Activated T-cell treated with anti-CD3 and anti-CD28 coated beads, Interleukin-2, amount 50 U/mL, for 72 hours (primary cell): ENCODE data around the gene SRGAP1. TPM values are rescaled to one million over a fixed set of nuclear protein-coding genes. Genes with fewer than 3 reads are reported as not detected.

ENCODE experiments used
- ATAC-seq, 2 donors: fragments of 150-1000 bp; cut with Tn5 transposase; replicated peaks in 1 of 2; 2 replicates each; pipeline ENCODE4 v1.10.0; 2021; ENCODE audit warnings: moderate library complexity in 2 of 2, mild to moderate bottlenecking in 1 of 2
- DNase-seq, 2 donors: peaks; one replicate each; pipeline ENCODE4 v3.0.0; 2021 to 2022; ENCODE audit warnings: mixed read lengths in 1 of 2
- H3K27ac Mint-ChIP-seq: one replicate; pipeline ENCODE4 v1.8.0; 2022; ENCODE audit warnings: mild to moderate bottlenecking, moderate library complexity, mixed read lengths
- H3K27me3 Mint-ChIP-seq: one replicate; pipeline ENCODE4 v1.8.0; 2022; ENCODE audit warnings: low read depth, mixed read lengths
- H3K36me3 Mint-ChIP-seq, 2 donors: one replicate each; pipeline ENCODE4 v1.8.0; 2022; ENCODE audit warnings: mixed read lengths in 2 of 2, mild to moderate bottlenecking in 1 of 2; ENCODE audit not compliant: insufficient read depth in 2 of 2
- H3K4me1 Mint-ChIP-seq: one replicate; pipeline ENCODE4 v1.8.0; 2022; ENCODE audit warnings: low read depth, mixed read lengths
- H3K4me3 Mint-ChIP-seq, 2 donors: one replicate each; pipeline ENCODE4 v1.8.0; 2022; ENCODE audit warnings: mild to moderate bottlenecking in 2 of 2, mixed read lengths in 2 of 2, moderate library complexity in 2 of 2
- H3K9me3 Mint-ChIP-seq, 2 donors: one replicate each; pipeline ENCODE4 v1.8.0; 2022; ENCODE audit warnings: mixed read lengths in 2 of 2
- total RNA-seq, 2 donors: library from RNA; stranded (reverse); gene quantifications; one replicate each; pipeline ENCODE4 v1.2.3, GENCODE V29; 2022

The SRGAP1 gene
- total RNA-seq, 2 donors from 2014 or later = 0.02 to 0.19 TPM

DNA sequence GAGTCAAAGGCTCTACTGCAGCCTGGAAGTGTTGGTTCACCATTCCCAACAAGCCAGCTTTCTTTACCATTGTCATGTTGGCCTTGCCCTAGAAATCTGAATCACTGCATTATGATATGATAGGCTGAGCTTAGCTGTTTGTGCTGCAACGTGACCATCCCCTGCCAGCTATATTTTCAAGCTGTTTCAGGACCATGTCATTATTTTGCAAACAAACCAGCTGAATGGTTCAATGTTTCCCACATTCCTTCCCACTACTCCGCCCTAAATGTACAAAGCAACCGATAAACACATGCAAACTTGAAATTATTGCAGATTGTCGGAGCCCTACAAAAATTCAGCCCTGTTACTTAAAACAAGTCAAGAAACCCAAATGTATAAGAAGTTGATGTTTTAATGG is 241.5 kb downstream of the SRGAP1 start:
- DNase-seq (no peak), ATAC-seq (no peak)
- H3K9me3 Mint-ChIP-seq = no peaks in the 10 kb centered on the region
- H3K36me3 Mint-ChIP-seq = no peaks in the 10 kb centered on the region
- H3K4me3 Mint-ChIP-seq = no peak overlapping the region
- H3K4me1 Mint-ChIP-seq = no peaks in the 10 kb centered on the region
- no peak overlapping the region for H3K27ac Mint-ChIP-seq
- H3K27me3 Mint-ChIP-seq = peaks cover 18% of the 10 kb centered on the region

DNA sequence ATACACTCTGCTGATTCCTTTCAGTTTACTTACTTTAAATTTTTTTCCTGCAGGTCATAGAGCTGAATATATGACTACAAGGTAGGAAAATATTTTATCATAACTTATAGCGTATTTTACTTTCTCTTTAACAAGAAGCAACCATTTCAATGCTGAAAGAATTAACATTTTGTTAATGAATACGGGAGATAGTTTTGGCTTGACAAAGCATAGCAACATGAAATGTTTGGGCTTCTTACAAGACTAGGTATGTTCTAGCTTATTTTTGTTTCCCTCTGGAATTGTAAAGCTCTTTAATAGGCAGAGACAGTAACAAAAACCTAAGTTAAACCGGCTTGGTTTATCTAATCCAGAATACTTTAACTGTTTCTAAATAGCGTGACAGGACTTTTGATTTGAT is 242.4 kb downstream of the SRGAP1 start:
- H3K4me3 Mint-ChIP-seq = no peak overlapping the region
- ATAC-seq (no peak), DNase-seq (no peak)
- no peaks in the 10 kb centered on the region for H3K4me1 Mint-ChIP-seq
- H3K9me3 Mint-ChIP-seq = no peaks in the 10 kb centered on the region
- no peak overlapping the region for H3K27ac Mint-ChIP-seq
- H3K27me3 Mint-ChIP-seq = peaks cover 18% of the 10 kb centered on the region
- no peaks in the 10 kb centered on the region for H3K36me3 Mint-ChIP-seq

DNA sequence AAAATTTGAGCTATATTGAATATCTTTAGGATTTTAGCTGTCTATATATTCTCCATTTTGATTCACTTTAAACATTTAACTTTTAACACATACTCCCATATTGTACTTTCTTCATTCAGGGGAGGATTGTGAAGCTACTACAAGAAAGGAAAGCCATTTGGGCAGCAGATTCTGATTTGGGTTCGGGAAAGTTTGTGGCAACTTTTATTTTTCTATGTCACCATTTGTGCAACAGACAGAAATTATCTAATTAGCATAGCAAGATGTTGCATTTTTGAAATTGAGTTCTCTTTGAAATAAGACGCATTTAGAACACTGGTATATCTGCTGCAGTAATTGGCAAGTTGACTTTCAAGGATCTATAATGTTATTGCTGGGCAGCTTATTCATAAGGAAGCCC is 243.3 kb downstream of the SRGAP1 start:
- ATAC-seq (no peak), DNase-seq (no peak)
- no peaks in the 10 kb centered on the region for H3K9me3 Mint-ChIP-seq
- H3K4me1 Mint-ChIP-seq = no peaks in the 10 kb centered on the region
- no peaks in the 10 kb centered on the region for H3K36me3 Mint-ChIP-seq
- peaks cover 18% of the 10 kb centered on the region for H3K27me3 Mint-ChIP-seq
- H3K4me3 Mint-ChIP-seq = no peak overlapping the region
- no peak overlapping the region for H3K27ac Mint-ChIP-seq

DNA sequence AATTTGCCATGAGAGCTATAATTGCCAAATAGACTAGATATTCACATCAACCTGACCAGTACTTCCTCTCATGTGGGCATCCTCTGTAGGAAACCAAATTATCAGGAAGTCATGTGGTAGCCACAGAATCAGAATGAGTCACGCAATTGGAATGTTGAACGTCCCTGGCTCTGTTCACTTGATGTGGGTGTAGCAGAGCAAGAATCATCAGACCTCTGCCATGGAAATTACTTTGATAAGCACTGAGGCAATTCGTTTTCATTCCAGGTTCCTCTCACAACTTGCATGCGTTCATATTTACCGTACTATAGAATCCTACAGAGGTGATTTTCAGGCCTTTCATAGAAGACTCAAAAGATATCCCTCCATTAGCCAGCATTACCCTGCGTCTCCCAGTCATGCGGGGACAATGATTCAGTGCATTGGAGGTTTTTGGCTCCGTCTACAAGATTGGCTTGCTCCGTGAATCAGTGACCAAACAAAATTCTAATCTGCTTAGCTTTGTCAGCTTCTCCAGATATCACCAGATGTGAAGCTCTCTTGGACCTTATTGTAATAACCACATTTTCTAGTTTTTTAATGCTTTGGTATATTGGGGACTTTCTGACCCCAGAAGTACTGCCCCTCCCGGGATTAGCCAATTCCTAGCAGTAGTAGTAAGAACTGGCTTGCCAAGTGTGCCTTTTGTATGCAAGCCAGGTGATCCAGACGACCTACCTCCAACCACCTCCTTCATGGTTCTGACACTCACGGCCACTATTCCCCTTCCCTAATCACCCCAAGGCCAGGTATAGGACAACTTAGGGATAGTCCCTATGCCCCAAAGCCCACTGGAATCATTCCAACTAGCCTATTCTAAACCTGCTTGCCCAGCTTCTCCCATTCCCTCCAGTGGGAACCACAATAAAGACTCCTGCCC is 244.2 kb downstream of the SRGAP1 start:
- ATAC-seq (no peak), DNase-seq (no peak)
- no peak overlapping the region for H3K27ac Mint-ChIP-seq
- no peaks in the 10 kb centered on the region for H3K9me3 Mint-ChIP-seq
- peaks cover 18% of the 10 kb centered on the region for H3K27me3 Mint-ChIP-seq
- no peak overlapping the region for H3K4me3 Mint-ChIP-seq
- no peaks in the 10 kb centered on the region for H3K36me3 Mint-ChIP-seq
- H3K4me1 Mint-ChIP-seq = no peaks in the 10 kb centered on the region

DNA sequence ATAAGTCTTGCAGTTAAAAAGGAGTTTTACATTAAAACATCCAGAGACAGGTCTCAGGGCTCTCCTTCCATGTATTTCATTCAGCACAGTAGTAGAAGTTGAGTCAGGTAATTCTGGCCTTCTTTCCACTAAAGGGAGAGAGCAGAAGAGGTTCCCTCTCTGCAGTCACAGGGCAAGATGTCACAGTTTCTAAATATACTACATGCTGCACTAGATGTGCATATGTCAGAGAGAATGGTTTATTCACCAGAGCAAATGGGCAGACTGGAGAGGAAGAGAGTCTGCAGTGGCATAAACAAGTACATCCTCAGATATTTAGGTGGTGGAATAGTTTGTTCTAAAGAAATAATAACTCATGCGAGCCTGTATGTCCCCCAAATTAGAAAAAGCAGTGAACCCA is 245.5 kb downstream of the SRGAP1 start:
- no peak overlapping the region for H3K4me3 Mint-ChIP-seq
- no peaks in the 10 kb centered on the region for H3K4me1 Mint-ChIP-seq
- H3K27ac Mint-ChIP-seq = no peak overlapping the region
- DNase-seq (no peak), ATAC-seq (no peak)
- H3K9me3 Mint-ChIP-seq = no peaks in the 10 kb centered on the region
- H3K27me3 Mint-ChIP-seq = peaks cover 18% of the 10 kb centered on the region
- no peaks in the 10 kb centered on the region for H3K36me3 Mint-ChIP-seq

DNA sequence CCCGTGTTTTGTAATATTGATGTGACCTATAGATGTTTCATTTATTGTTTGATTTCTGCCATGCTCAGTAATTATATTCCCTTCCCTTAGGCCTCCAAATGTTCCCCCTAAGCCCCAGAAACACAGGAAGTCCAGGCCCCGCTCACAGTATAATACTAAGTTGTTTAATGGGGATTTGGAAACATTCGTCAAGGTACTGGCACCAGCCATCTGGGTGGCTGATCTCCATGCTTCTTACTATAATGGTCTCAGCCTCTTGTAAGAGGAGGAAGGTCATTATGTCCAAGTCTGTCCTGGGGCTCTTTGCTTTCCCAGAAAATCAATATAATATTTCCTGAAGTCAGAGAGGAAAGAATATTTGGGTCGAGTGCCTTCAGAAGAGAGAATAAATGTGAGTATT is 246.7 kb downstream of the SRGAP1 start:
- H3K36me3 Mint-ChIP-seq = no peaks in the 10 kb centered on the region
- no peaks in the 10 kb centered on the region for H3K4me1 Mint-ChIP-seq
- H3K9me3 Mint-ChIP-seq = no peaks in the 10 kb centered on the region
- DNase-seq = no peak
- H3K27ac Mint-ChIP-seq = no peak overlapping the region
- H3K27me3 Mint-ChIP-seq = peaks cover 11% of the 10 kb centered on the region
- H3K4me3 Mint-ChIP-seq = no peak overlapping the region
- ATAC-seq = no peak

DNA sequence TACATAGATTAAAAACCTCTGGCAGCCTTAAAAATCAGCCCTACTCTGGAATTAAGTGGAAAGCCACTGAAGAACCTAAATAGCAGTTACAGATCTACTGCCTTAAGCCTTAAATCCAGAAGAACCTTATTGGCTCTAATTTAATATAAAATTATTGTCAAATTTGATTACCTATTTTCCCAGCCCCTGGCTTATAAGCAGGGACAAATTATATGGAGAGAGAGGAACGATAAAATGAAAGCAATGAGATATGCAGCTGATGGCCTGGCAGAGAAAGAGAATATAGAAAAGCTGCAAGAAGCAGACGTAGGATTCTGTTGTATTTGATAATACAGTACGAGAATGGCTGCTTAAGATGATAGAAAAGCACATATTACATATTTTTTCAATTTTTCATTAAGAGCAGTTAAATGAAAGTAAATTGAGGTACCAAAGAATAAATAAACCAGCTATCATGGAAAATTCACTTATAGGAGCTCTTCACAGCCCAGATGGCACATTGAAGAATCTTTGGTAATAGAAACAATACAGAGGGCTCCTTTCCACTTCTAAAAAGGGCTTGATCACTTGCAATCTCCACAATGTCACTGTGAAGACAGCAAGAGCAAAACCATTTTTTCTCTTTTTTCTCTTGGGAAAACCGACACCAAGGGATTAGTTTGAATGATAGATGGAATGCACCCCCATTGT is 248.2 kb downstream of the SRGAP1 start:
- Mint-ChIP-seq H3K27ac (no peak overlapping the region), H3K36me3 (no peaks in the 10 kb centered on the region), H3K4me1 (no peaks in the 10 kb centered on the region), H3K9me3 (no peaks in the 10 kb centered on the region), H3K4me3 (no peak overlapping the region), H3K27me3 (peaks cover 11% of the 10 kb centered on the region)
- no peak for DNase-seq
- ATAC-seq = no peak

DNA sequence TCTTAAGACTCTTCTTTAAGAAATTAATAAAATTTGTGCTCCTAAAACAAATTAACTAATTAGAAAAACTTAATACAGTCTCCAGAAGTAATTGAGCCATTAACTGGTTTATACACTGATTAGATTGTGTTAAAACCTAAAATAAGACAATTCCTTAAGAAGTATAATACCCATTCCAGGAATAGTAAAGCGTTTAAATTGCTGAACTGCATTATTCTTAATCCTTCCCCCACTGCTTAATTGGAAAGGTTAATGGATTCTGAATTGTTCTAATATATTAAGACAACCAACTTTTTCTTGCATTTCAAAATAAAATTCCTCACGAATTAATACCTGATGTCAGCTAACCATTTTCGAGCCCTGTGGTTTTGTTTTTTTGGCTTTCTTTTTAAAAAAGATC is 249.2 kb downstream of the SRGAP1 start:
- DNase-seq = no peak
- no peak for ATAC-seq

DNA sequence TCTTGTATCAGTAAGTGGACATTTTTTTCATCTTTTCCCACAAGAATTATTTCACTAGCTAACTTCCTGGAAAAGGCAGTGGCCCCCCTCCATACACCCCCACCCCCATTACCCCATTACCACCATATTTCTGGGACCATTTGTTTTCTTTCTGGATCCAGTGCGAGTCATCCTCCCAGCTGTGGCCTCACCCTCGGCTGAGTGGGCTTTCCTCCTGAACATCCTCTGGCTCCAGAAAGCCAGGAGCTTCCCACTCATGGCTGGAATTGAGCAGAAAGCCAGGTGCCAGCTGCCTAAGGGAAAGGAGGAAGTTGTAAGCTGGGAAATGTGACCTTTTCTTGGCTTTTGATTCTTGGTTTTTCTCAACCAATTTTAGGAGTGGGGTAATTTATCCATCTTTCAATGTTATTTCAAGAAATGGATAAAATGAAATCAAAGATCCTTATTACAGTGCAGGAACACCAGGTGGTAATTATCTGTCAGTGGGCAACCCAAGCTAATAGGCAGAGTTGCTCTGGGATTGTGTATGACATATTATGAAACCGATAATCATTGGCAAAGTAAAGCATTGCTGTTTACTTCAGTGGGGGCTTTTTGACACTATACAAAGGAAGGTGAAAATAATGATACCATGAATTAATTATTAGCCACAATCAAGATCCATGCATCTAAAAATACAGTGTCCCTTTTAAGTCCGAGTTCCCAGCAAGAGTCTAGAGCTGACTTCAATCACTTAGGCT is 253.0 kb downstream of the SRGAP1 start:
- ATAC-seq (no peak), DNase-seq (no peak)
- Mint-ChIP-seq H3K4me1 (no peaks in the 10 kb centered on the region), H3K27me3 (peaks cover 13% of the 10 kb centered on the region), H3K27ac (no peak overlapping the region), H3K4me3 (no peak overlapping the region), H3K9me3 (no peaks in the 10 kb centered on the region), H3K36me3 (no peaks in the 10 kb centered on the region)

More for the DNA sequence above, 249.2 kb downstream of the SRGAP1 start:
- H3K27me3 Mint-ChIP-seq = peaks cover 20% of the 10 kb centered on the region
- H3K36me3 Mint-ChIP-seq = no peaks in the 10 kb centered on the region
- H3K9me3 Mint-ChIP-seq = no peaks in the 10 kb centered on the region
- no peak overlapping the region for H3K4me3 Mint-ChIP-seq
- H3K4me1 Mint-ChIP-seq = no peaks in the 10 kb centered on the region
- no peak overlapping the region for H3K27ac Mint-ChIP-seq

DNA sequence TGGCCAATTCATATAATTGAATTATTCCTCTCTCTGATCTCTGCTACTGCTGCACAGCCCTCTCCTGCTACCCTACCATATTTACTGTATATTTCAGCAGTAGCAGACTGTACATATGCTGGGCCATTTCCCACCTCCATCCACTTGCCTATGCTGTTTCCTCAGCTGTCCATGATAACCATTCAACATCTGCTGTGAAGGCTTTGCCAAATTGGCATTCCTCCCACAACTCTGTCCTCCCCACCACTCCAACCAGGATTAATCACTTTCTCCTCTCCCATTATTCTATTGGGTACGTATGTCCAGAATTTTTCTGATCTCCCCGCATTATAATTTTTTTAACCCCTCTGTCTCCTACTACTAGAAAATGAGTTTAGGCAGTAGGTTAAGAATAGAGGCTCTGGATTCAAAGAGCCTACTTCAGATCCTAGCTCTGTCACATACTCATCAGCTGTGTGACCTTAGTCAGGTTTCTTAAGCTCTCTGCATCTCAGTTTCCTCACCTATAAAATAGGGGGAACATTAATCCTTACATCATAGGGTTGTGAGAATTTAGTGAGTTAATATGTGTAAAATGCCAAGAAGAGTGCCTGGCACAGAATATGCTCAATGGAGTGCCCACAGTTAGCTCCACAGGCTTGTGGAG is 254.3 kb downstream of the SRGAP1 start:
- Mint-ChIP-seq H3K9me3 (no peaks in the 10 kb centered on the region), H3K27me3 (peaks cover 13% of the 10 kb centered on the region), H3K27ac (no peak overlapping the region), H3K4me3 (no peak overlapping the region), H3K4me1 (no peaks in the 10 kb centered on the region), H3K36me3 (no peaks in the 10 kb centered on the region)
- ATAC-seq (no peak), DNase-seq (no peak)

DNA sequence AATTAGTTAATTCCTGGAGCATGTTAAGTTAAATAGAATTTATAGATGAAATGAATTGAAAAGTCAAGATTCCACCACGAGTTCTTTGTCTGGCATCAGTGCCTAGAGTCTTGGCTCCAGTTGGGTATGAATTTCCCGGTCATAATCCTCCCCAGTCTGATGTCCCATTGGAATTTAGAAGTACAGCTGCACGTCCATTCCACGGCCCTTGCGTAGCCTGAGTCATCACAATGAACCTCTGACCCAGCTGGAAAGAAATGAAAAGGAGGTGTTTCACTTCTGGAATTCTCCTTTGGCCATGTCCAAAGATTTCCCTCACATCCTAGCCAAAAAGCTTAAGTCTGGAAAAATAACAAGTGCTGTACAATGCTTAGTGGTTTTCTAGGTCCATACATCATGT is 254.9 kb downstream of the SRGAP1 start:
- Mint-ChIP-seq H3K27ac (no peak overlapping the region), H3K4me3 (no peak overlapping the region), H3K4me1 (no peaks in the 10 kb centered on the region), H3K27me3 (peaks cover 17% of the 10 kb centered on the region), H3K36me3 (no peaks in the 10 kb centered on the region), H3K9me3 (no peaks in the 10 kb centered on the region)
- no peak for ATAC-seq
- DNase-seq = no peak

DNA sequence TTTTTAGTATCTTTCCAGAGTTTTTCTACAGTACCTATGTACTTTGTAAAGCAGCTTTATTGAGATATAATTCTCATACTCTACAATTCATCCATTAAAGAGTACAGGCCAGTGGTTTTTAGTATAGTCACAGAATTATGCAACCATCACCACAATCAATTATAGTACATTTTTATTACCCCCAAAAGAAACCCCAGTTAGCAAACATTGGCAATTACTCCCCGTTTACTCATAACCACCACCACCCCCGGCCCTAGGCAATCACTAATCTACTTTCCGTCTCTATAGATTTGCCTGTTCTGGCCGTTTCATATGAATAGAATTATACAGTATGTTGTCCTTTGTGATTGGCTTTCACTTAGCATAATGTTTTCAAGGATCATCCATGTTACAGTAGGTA is 257.8 kb downstream of the SRGAP1 start:
- Mint-ChIP-seq H3K9me3 (no peaks in the 10 kb centered on the region), H3K4me3 (no peak overlapping the region), H3K27ac (no peak overlapping the region), H3K4me1 (no peaks in the 10 kb centered on the region), H3K27me3 (peaks cover 40% of the 10 kb centered on the region), H3K36me3 (no peaks in the 10 kb centered on the region)
- ATAC-seq (no peak), DNase-seq (no peak)
